Raji (cell line): Measurements from ENCODE around the gene ARIH1.

Experiments
- POLR2A ChIP-seq: IDR thresholded peaks from 2 replicates; pipeline ENCODE4 v1.6.1; 2011; ENCODE audit warnings: low read depth, low read length, control low read depth; ENCODE audit not compliant: insufficient read depth

ARIH1 gene, protein sequence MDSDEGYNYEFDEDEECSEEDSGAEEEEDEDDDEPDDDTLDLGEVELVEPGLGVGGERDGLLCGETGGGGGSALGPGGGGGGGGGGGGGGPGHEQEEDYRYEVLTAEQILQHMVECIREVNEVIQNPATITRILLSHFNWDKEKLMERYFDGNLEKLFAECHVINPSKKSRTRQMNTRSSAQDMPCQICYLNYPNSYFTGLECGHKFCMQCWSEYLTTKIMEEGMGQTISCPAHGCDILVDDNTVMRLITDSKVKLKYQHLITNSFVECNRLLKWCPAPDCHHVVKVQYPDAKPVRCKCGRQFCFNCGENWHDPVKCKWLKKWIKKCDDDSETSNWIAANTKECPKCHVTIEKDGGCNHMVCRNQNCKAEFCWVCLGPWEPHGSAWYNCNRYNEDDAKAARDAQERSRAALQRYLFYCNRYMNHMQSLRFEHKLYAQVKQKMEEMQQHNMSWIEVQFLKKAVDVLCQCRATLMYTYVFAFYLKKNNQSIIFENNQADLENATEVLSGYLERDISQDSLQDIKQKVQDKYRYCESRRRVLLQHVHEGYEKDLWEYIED

DNA sequence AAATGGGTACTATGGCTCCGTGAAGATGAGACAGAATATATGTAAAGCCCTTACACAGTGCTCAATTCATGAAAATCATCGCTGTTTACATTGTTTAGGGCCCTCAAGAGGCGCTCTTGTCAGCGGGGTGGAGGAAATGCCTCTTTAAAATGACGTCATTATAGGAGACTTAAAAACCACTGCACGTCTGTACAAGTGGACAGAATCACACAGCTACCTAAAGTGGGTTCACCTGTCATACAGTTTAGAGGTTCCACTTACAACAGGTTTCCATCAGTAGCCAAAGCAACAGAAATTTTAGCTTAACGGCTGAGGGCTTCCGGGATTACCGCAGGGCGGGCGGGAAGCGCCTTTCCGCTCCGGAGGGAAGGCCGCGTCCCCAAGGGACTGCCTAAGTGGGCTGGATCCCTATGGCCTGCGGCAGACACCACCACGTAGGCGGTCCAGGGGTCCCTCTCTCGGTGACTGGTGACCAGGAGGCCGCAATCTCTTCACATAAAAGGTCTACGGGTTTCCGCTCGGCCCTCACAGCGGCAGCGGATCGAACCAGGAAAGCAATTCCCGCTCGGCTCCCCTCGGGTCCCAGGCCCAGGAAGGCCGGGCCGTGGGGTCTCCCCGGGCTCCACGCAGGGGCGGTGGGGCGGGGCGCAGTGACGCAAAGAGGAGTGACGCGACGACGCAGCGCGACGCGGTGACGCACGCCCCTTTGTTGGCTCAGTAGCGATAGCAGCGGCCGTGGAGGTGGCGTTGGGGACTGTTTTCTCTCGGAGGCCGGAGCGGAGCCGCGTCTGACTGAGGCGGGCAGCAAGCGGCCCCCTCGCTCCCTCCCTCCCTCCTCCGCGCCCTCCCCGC is at the start of gene ARIH1:
Gene ARIH1 (plus strand): TSS at position 717 of the 852 bp plus-strand sequence. CDS start 310 bp downstream, outside the sequence.
- TF ChIP-seq POLR2A = peak; percentile 93

DNA sequence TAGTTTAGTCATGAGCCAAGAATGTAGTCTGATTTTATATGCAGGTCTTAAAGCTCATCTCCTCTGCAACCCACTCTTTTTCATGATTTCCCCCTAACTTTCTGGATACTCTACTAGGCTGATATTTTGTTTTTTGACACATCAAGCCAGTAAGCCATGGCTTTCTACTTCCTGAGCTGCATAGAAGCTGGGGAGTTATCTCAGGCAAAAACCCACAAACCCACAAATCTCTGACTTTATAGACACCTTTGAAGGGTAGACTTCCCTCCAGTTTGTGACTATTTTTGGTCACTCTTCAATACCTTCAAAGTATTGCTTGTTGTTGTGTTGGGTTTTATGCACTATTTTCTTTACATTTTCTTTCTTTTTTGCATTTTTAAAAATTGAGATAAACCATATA is 47.4 kb upstream of the ARIH1 start:
- TF ChIP-seq POLR2A = no peak

DNA sequence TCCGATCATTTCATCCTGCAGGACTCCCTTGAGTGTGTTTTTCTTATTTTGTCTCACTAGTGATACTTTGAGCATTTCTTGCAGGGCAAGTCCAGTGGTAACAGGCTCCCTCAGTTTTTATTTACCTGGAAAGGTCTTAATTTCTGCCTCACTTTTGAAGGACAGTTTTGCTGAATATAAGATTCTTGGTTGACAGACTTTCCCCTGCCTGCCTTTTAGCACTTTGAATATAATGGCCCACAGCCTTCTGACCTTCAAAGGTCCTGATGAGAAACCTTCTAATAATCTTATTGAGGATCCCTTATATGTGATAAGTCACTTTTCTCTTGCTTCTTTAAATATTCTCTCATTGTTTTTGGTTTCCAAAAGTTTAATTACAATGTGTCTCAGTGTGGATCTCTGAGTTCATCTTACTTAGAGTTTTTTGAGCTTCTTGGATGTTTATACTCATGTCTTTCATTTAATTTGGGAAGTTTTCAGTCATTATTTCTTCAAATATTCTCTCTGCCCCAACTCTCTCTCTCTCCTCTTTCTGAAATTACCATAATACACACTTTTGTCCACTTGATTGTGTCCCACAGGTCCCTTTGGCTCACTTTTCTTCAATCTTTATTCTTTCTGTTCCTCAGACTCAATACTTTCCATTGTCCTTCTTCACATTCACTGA is 36.3 kb upstream of the ARIH1 start:
- TF ChIP-seq POLR2A = no peak

DNA sequence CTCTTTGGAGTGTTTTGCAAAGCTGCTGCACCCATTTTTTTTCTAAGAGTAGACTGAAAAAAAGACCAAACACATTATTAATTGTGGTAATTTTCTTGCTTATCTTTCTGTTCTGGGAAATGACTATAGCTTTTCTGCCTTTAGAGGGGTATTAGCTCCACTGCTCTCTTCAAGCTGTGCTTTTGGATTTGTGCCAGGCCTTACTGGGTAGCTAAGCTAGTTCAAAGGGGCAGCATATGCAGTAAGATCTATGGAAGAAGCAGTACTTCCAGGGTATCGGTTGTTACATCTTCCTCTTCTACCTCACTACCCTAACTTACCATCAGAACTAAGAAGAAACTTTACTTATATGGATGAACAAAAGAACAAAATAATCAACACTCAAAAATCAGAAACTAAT is 28.7 kb upstream of the ARIH1 start:
- TF ChIP-seq POLR2A = no peak

DNA sequence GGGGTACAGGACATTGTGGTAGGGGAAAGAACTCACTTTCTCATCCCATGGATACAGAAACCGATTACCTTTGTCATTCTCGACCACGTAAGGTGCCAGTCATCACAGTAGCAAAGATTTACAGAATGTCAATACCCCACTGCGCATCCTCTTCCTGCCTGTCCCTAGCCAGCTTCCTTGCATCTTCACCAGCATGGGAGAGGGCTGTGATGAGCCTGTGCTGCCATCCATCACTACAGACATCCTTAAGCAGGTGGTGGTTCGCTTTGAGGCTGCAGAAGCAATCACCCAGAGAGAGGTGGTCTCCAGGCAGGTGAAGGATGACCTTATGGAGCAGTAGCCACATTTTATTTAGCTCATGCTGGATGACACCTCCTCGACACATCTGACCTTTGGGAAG is 23.3 kb upstream of the ARIH1 start:
- no peak for TF ChIP-seq POLR2A

DNA sequence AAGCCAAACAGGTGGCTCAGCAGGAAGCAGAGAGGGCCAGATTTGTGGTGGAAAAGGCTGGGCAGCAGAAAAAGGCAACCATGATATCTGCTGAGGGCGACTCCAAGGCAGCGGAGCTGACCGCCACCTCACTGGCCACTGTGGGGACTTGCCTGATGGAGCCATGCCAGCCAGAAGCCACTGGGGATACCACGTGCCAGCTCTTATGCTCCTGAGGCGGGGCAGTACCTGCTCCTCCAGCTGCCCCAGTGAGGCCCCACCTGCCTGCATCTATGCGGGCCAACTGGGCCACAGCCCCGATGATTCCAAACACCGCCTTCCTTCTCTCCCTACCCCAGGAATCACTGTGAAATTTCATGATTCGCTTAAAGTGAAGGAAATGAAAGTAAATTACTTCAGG is 22.9 kb upstream of the ARIH1 start:
- TF ChIP-seq POLR2A = no peak

DNA sequence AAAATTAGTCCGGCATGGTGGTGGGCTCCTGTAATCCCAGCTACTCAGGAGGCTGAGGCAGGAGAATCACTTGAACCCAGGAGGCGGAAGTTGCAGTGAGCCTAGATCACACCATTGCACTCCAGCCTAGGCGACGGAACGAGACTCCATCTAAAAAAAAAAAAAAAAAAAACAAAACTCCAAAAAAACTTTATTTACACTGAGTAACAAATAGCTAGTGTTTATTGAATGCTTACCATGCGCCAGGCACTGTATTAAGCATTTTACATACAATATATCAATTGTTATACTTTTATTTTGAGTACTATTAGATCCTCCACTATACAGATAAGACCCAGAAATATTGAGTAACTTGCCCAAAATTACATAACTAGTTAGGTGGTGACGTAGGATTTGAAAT is 17.4 kb upstream of the ARIH1 start:
- TF ChIP-seq POLR2A = no peak

DNA sequence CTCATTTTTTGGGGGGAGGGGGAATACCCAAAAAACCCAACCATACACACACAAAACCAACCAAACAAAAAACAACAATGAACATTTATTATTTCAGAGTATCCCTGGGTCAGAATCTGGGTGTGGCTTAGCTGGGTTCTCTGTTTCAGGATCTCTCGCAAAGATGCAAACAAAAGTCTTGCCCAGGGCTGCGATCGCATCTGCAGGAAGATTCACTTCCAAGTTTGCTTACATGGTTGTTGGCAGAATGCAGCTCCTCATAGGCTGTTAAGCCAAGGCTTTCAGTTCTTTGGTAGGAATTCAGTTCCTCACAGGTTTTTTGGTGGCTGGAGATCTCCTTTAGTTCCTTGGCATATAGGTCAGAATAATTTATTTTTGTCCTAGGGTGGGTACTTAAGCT is 13.7 kb upstream of the ARIH1 start:
- no peak for TF ChIP-seq POLR2A

DNA sequence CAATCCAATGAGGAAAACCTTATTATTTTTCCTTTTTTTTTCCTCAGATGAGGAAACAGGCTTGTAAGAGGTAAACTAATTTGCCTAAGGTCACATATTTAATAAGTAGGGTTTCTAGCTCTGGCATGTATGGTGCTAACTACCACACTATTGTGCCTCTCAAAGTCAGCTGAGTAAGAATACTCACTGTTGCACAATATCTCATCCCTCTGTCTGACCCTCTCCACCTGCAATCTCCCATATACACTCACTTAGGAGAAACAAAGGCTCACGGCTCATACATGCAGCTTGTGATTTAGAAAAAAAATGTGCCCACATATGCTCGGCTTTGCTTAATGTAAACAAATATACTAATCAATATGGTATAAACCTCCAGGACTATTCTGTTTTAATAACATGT is 10.4 kb upstream of the ARIH1 start:
- no peak for TF ChIP-seq POLR2A

DNA sequence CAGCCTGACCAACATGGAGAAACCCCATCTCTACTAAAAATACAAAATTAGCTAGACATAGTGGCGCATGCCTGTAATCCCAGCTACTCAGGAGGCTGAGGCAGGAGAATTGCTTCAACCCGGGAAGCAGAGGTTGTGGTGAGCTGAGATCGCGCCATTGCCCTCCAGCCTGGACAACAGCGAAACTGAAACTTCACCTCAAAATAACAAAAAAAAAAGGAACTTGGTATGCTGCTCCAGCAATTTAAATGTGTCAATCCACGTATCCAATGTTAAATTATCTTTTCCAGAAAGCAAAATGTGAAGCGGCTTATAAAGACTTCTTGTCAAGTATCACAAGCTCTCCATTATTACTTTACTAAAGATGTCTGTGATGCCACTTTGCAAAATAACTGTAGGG is 9.9 kb upstream of the ARIH1 start:
- TF ChIP-seq POLR2A = no peak

DNA sequence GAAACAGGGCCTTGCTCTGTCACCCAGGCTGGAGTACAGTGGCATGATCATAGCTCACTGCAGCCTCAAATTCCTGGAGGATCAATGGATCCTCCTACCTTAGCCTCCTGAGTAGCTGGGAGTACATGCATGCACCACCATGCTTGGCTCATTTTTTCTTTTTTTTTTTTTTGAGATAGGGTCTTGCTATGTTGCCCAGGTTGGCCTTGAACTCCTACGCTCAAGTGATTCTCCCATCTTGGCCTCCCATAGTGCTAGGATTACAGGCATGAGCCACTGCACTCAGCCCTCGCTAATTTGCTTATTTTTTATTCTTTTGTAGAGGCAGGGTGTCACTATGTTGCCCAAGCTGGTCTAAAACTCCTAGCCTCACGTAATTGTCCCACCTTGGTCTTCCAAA is 6.0 kb upstream of the ARIH1 start:
- TF ChIP-seq POLR2A = no peak

DNA sequence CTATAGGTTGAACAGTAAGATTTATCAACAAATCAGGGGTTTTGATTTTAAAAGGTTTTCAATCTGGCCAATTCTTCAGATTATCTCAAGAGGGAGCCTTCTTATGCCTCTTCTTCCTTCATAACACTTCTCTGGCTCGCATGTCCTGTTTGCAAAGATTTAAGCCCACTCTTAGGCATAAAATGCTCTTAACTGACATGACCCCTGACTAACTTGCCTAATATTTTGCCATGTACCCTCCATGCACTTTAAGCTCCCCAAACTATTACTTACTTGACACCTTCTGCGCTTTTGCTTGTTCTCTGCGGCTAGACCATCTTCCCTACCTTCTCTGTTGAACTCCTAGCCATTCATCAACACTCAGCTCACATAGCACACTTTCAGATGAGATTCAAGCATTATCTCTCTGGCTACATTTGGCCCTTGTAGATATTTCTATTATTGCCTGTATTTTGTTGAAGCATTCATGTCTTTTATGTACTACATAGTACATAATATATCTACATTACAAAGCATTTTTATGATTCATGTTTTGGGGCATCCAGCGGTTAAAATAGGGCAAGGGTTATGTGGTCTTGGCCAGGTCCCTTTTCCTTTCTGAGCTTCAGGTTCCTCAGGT is 1.0 kb upstream of the ARIH1 start:
- no peak for TF ChIP-seq POLR2A

DNA sequence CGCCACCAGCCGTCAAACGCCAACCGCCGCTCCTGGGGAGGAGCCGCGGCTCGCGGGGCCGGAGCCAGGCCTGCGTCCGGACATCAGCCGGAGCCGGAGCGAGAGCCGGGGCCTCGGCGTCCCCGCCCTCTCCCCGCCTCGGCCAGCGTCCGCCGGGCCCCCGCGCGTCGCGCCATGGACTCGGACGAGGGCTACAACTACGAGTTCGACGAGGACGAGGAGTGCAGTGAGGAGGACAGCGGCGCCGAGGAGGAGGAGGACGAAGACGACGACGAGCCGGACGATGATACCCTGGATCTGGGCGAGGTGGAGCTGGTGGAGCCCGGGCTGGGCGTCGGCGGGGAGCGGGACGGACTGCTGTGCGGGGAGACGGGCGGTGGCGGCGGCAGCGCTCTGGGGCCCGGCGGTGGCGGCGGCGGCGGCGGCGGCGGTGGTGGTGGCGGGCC is 359 bp downstream of the ARIH1 start:
- TF ChIP-seq POLR2A = no peak

DNA sequence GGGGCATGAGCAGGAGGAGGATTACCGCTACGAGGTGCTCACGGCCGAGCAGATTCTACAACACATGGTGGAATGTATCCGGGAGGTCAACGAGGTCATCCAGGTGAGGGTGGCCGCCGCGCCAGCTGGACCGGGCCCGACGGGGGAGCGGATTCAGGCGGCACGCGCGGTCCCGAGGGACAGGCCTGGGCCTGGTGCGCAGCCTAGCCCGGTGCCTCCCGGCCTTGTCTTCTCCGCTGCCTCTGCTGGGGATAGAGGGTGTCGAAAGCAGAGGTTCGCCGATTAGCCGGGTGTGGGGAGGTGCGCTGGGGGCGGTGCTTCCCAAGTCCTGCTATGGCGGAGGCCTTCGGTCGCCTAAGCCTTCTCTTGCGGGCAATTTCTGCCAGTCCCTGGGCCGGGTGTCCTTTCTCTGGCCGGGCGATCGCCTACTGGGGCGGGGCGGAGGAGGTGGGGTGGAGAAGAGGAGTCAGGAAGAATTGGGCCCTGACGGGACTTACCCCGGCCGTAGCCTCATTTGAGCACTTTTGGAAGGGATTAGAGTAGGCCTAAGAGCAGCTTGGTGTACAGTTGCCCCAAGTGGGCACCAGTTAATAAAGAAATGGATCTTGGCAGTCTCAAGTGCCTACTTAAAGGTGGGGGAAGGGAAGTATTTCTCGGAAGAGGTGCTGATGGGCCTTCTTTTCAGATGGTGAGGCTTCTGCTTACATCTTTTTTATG is 940 bp downstream of the ARIH1 start:
- peak; percentile 65 for TF ChIP-seq POLR2A
